Measurements from ENCODE around the gene ETV1.

The ETV1 gene

DNA sequence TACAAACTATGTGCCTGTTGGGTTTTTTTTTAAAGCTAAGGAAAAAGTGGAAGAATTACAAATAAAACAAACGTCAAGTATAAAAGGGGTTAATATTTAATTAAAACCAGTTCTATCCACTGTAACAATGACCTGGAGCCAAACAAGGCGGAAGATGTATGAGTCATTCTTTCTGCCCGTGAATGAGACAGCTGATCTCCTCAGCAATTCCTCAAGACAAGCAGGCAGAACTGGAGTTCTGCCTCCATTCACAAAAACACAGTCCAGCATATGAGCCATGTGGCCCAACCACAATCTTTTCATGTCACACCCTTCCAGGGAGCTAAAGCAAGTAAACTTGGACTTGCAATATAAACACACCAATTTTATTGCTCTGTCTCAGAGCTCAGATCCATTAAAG, 8.4 kb downstream of the ETV1 start:
- Histone ChIP-seq H3K4me1 (peaks cover 0 to 34% (median 4%) of the 10 kb centered on the region in 4 donors), H3K27me3 (no peaks in the 10 kb centered on the region), H3K9me3 (no peaks in the 10 kb centered on the region), H3K36me3 (no peaks in the 10 kb centered on the region), H3K27ac (no peak overlapping the region), H3K4me3 (no peak overlapping the region)
- peak in 1 of 2 donors; percentile 62 for DNase-seq
- TF ChIP-seq, protein P1, sequence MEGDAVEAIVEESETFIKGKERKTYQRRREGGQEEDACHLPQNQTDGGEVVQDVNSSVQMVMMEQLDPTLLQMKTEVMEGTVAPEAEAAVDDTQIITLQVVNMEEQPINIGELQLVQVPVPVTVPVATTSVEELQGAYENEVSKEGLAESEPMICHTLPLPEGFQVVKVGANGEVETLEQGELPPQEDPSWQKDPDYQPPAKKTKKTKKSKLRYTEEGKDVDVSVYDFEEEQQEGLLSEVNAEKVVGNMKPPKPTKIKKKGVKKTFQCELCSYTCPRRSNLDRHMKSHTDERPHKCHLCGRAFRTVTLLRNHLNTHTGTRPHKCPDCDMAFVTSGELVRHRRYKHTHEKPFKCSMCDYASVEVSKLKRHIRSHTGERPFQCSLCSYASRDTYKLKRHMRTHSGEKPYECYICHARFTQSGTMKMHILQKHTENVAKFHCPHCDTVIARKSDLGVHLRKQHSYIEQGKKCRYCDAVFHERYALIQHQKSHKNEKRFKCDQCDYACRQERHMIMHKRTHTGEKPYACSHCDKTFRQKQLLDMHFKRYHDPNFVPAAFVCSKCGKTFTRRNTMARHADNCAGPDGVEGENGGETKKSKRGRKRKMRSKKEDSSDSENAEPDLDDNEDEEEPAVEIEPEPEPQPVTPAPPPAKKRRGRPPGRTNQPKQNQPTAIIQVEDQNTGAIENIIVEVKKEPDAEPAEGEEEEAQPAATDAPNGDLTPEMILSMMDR (IDR thresholded peaks at IDR 0.05), result no peak
- intact Hi-C loops (cut with DNase I; ENCODE audit: low total_unique reads), result no loop called here

DNA sequence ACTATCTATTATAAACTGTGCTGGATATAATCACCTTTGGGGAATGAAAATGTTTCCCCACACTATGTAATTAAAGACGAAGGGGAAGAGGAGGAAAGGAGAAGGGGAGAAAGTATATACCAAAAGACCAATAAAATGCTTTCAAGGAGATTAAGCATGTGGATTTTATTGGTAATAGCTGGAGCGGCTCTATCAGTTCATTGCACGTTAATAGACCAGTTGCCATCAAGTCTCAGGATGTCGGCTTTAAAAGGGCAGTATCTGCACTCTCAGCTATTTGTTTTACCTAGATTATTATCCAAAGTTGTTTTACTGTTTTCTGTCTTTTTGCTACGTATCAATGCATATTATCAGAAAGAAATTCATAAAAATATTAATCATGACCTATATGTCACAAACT, 9.0 kb downstream of the ETV1 start:
- intact Hi-C loops (cut with DNase I; ENCODE audit: low total_unique reads), result no loop called here
- no peak overlapping the region for H3K4me3 ChIP-seq
- H3K36me3 ChIP-seq, result no peaks in the 10 kb centered on the region
- H3K9me3 ChIP-seq, result no peaks in the 10 kb centered on the region
- no peak overlapping the region for H3K27ac ChIP-seq
- DNase-seq, result no peak
- H3K27me3 ChIP-seq, result no peaks in the 10 kb centered on the region
- H3K4me1 ChIP-seq, result peaks cover 0 to 34% (median 4%) of the 10 kb centered on the region in 4 donors
- TF ChIP-seq, protein P1 (IDR thresholded peaks at IDR 0.05), result no peak

DNA sequence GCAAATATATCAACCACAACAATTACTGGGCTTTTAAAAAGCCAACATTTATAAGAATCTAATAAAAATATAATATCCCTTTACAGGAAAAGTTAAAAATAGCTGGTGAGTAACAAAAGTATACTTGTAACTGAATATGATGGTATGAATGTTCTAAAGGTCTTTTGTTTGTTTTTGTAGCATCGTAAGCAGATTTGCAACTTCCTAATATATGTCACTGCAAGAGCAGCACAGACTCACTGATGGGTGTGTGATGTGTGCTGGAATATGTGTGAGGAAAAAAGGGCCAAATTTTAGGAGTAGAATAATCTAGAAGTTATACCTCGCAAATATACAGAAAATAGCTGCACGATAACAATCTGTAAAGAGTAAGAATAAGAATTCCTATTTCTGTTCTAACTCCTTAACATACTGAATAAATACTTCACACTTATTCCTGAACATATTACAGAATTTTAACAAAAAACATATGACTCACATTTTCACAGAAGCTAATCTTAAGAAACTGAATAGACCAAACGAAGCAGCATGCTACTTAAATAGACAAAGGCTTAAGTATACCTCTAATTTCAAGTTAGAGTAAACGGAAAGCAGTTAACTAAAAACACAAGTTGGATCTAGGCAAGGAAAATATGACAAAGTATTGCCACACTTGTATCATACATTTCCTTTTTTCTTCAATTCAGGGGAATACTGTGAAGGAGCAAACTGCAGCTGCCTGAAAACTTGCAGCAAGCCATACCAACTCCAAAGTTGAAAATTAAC, 9.6 kb downstream of the ETV1 start:
- Histone ChIP-seq H3K4me1 (peaks cover 0 to 34% (median 4%) of the 10 kb centered on the region in 4 donors), H3K36me3 (no peaks in the 10 kb centered on the region), H3K4me3 (no peak overlapping the region), H3K27ac (no peak overlapping the region), H3K9me3 (no peaks in the 10 kb centered on the region), H3K27me3 (no peaks in the 10 kb centered on the region)
- TF ChIP-seq, protein P1 (IDR thresholded peaks at IDR 0.05), result no peak
- DNase-seq, result no peak
- intact Hi-C loops (cut with DNase I; ENCODE audit: low total_unique reads), result no loop called here

DNA sequence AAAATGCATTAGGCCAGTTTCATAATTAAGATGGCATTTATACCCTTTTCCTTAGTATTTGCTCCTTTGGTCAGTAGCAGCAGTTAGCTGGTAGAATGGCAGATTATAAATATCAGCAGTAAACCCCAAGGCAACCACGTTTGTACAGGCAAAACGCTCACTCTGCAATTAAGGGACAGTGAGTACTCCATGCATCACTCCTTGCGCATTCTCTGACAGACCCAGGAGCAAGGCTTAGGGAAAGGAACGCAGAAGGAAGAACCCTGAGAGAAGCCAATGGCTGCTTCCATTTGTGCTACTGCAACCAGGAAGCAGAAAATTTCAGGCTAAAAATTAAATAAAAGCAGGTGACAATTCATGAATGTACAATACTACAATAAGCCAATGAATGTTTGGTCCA, 12.9 kb downstream of the ETV1 start:
- Histone ChIP-seq H3K27me3 (no peaks in the 10 kb centered on the region), H3K36me3 (no peaks in the 10 kb centered on the region), H3K4me3 (no peak overlapping the region), H3K9me3 (no peaks in the 10 kb centered on the region), H3K27ac (no peak overlapping the region), H3K4me1 (peaks cover 0 to 31% (median 3%) of the 10 kb centered on the region in 4 donors)
- DNase-seq, result no peak
- TF ChIP-seq, protein P1 (IDR thresholded peaks at IDR 0.05), result no peak
- intact Hi-C loops (cut with DNase I; ENCODE audit: low total_unique reads), result no loop called here

DNA sequence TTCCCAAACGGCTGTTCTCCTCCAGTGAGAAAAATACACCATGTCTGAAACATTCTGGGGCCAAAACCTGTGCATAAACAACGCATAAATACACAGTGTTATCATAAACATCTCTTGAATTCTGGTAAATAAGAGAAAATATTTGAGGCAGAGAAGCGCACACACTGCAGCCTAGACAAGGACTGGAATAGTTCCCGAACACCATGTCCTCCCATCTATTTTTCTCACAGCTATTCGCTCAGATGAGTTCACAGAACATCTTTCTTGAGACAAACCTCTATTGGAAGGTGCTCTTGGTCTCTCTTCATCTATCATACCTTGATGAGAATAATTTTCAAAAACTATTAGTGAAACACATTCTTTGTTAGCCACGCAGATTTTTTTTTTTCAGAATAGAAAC, 24.4 kb downstream of the ETV1 start:
- no peak for DNase-seq
- H3K27ac ChIP-seq, result no peak overlapping the region
- H3K9me3 ChIP-seq, result no peaks in the 10 kb centered on the region
- intact Hi-C loops (cut with DNase I; ENCODE audit: low total_unique reads), result no loop called here
- no peaks in the 10 kb centered on the region for H3K4me1 ChIP-seq
- TF ChIP-seq, protein P1 (IDR thresholded peaks at IDR 0.05), result no peak
- no peaks in the 10 kb centered on the region for H3K27me3 ChIP-seq
- no peak overlapping the region for H3K4me3 ChIP-seq
- no peaks in the 10 kb centered on the region for H3K36me3 ChIP-seq
